GM23338 (cell line): ENCODE data around the gene SLC22A3. TPM values are rescaled to one million over a fixed set of nuclear protein-coding genes. Genes with fewer than 3 reads are reported as not detected.

ENCODE experiments used
- ATAC-seq: fragments of 200-7000 bp; cut with Tn5 transposase; 3 replicates; pipeline ENCODE4 v1.9.1; 2020
- DNase-seq: peaks from one replicate; pipeline ENCODE4 v3.0.0-alpha.2; 2015; ENCODE audit warnings: low spot score
- H2AFZ ChIP-seq: fragments of 200-600 bp; sonication (generic); 2 replicates; pipeline ENCODE4 v1.8.0; 2016; ENCODE audit warnings: antibody characterized with exemption, mild to moderate bottlenecking, moderate library complexity
- H3F3A ChIP-seq: fragments of 200-600 bp; sonication (generic); replicated peaks from 2 replicates; pipeline ENCODE4 v1.8.0; 2017; ENCODE audit warnings: antibody characterized with exemption, mixed run types, low read depth
- H3K27ac ChIP-seq: fragments of 200-600 bp; sonication (generic); 2 replicates; pipeline ENCODE4 v1.6.1; 2016; ENCODE audit warnings: low read depth
- H3K27me3 ChIP-seq: fragments of 200-600 bp; sonication (generic); 2 replicates; pipeline ENCODE4 v1.8.0; 2016; ENCODE audit warnings: mild to moderate bottlenecking, mixed run types, moderate library complexity; ENCODE audit not compliant: insufficient read depth
- H3K36me3 ChIP-seq: fragments of 200-600 bp; sonication (generic); 2 replicates; pipeline ENCODE4 v1.8.0; 2016; ENCODE audit warnings: mild to moderate bottlenecking; ENCODE audit not compliant: insufficient read depth
- H3K4me1 ChIP-seq: fragments of 200-600 bp; sonication (generic); 2 replicates; pipeline ENCODE4 v1.8.0; 2016; ENCODE audit warnings: mild to moderate bottlenecking, moderate library complexity; ENCODE audit not compliant: insufficient read depth
- H3K4me2 ChIP-seq: fragments of 200-600 bp; sonication (generic); 2 replicates; pipeline ENCODE4 v1.7.1; 2017; ENCODE audit warnings: mixed run types
- H3K4me3 ChIP-seq: fragments of 200-600 bp; sonication (generic); 2 replicates; pipeline ENCODE4 v1.6.1; 2016; ENCODE audit warnings: mixed run types
- H3K79me2 ChIP-seq: fragments of 200-600 bp; sonication (generic); replicated peaks from 2 replicates; pipeline ENCODE4 v1.8.0; 2017; ENCODE audit warnings: mild to moderate bottlenecking; ENCODE audit not compliant: insufficient read depth
- H3K9me2 ChIP-seq: fragments of 200-600 bp; sonication (generic); 2 replicates; pipeline ENCODE4 v1.8.0; 2017; ENCODE audit not compliant: insufficient read depth
- H4K20me1 ChIP-seq: fragments of 200-600 bp; sonication (generic); replicated peaks from 2 replicates; pipeline ENCODE4 v1.8.0; 2017; ENCODE audit warnings: mild to moderate bottlenecking; ENCODE audit not compliant: insufficient read depth
- H3K27ac Mint-ChIP-seq: 2 replicates; pipeline ENCODE4 v1.8.0; 2020; ENCODE audit warnings: inconsistent platforms, mild to moderate bottlenecking, moderate library complexity, mixed read lengths
- H3K27me3 Mint-ChIP-seq: 3 replicates; pipeline ENCODE4 v1.8.0; 2022; ENCODE audit warnings: low read depth, mild to moderate bottlenecking, moderate library complexity, mixed read lengths, inconsistent platforms; ENCODE audit not compliant: insufficient read depth, poor library complexity
- H3K36me3 Mint-ChIP-seq: 3 replicates; pipeline ENCODE4 v1.8.0; 2021; ENCODE audit warnings: low read depth, mild to moderate bottlenecking, inconsistent platforms, moderate library complexity, mixed read lengths
- H3K4me1 Mint-ChIP-seq: 3 replicates; pipeline ENCODE4 v1.8.0; 2020; ENCODE audit warnings: mild to moderate bottlenecking, inconsistent platforms, mixed read lengths
- H3K4me3 Mint-ChIP-seq: 3 replicates; pipeline ENCODE4 v1.8.0; 2021; ENCODE audit warnings: moderate library complexity, mild to moderate bottlenecking, inconsistent platforms, mixed read lengths
- H3K9me3 Mint-ChIP-seq: 3 replicates; pipeline ENCODE4 v1.8.0; 2020; ENCODE audit warnings: moderate library complexity, mild to moderate bottlenecking, inconsistent platforms, mixed read lengths
- CREB1 ChIP-seq: fragments of 250-450 bp; sonication (Bioruptor Pico); IDR thresholded peaks from 2 replicates; pipeline ENCODE4 v1.5.0; 2020; ENCODE audit warnings: low read depth, mild to moderate bottlenecking, moderate library complexity
- EZH2phosphoT487 ChIP-seq: fragments of 200-600 bp; sonication (generic); IDR thresholded peaks from one replicate; pipeline ENCODE4 v1.8.1; 2018; ENCODE audit warnings: antibody characterized with exemption; ENCODE audit not compliant: unreplicated experiment
- JUNB ChIP-seq: IDR thresholded peaks from one replicate; pipeline ENCODE4 v1.6.1; 2016; ENCODE audit warnings: antibody characterized with exemption; ENCODE audit not compliant: unreplicated experiment
- ZNF114 ChIP-seq: fragments of 250-450 bp; sonication (Bioruptor Pico); IDR thresholded peaks from 2 replicates; pipeline ENCODE4 v1.5.0; 2020; ENCODE audit warnings: mild to moderate bottlenecking, moderate library complexity
- ZNF331 ChIP-seq: fragments of 250-450 bp; sonication (Bioruptor Pico); IDR thresholded peaks from 2 replicates; pipeline ENCODE4 v1.5.0; 2020; ENCODE audit warnings: low read depth, mild to moderate bottlenecking, moderate library complexity
- ZNF462 ChIP-seq: fragments of 250-450 bp; sonication (Bioruptor Pico); IDR thresholded peaks from 2 replicates; pipeline ENCODE4 v1.5.0; 2020; ENCODE audit warnings: mild to moderate bottlenecking, moderate library complexity
- polyA plus RNA-seq: library from polyadenylated mRNA; unstranded; fragments of >200 nt; fragmentation: Nextera tagmentation; extraction: Ambion mirVana; gene quantifications from 2 replicates; pipeline ENCODE4 v1.2.1, GENCODE V29; 2016
- total RNA-seq: library from RNA; depleted of rRNA; stranded (reverse); fragments of >200 nt; shearing (Covaris generic); gene quantifications from 2 replicates; pipeline ENCODE4 v1.2.3, GENCODE V29; 2014
- TF ChIP-seq, protein P1 (sequence below): IDR thresholded peaks from one replicate; pipeline ENCODE4 v1.6.1; 2018; ENCODE audit warnings: antibody characterized with exemption; ENCODE audit not compliant: unreplicated experiment
- TF ChIP-seq, protein P2 (sequence below), 2 experiments: fragments of 200-600 bp in 1 of 2; sonication (generic) in 1 of 2; conservative IDR thresholded peaks; 2 replicates each; pipeline versions ENCODE4 v1.5.1 to v1.6.1; 2016 to 2017; ENCODE audit warnings: antibody characterized with exemption in 2 of 2, low read depth in 2 of 2, mild to moderate bottlenecking in 2 of 2, moderate library complexity in 1 of 2

Gene SLC22A3
- total and polyA plus RNA-seq, 2 experiments from 2014 or later, result 0.78 to 3.2 TPM

DNA sequence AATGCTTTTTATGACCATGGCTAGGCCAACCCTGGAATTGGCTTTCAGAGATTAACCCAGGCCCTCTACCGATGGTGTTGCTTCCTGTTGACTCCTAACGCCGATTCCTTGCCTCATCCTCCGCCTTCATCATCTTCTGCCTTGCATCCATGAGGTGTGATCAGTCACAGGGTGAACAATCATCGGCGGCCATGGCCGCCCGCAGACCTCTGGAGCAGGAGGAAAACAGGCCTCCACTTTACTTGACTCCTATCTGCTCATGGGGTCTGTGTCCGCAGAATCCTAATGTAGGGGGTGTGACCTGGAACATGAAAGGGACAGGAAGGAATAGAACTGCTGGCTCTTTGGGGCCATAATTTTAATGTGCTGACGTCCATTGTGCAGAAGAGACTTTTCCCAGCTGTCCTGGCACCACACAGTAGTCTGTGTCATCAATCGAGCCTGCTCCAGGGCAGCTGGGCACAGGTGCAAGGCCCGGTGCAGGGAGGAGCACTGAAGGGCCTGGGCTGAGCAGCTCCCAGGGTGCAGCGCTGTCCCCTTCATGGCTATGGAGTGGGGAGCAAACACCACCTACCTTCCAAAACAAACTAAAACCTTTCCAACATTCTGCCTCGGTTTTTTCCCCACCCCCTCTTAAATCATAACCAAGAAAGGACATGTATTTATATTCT is 8.0 kb downstream of the SLC22A3 start:
- no peaks in the 10 kb centered on the region for H3K4me1 ChIP-seq
- ATAC-seq (no peak), DNase-seq (no peak)
- no peak overlapping the region for H3K27ac ChIP-seq
- Mint-ChIP-seq H3K9me3 (no peaks in the 10 kb centered on the region), H3K4me3 (no peak overlapping the region), H3K27me3 (peaks cover 2% of the 10 kb centered on the region), H3K27ac (no peak overlapping the region), H3K36me3 (no peaks in the 10 kb centered on the region), H3K4me1 (peaks cover 3% of the 10 kb centered on the region; the same call in 1 of the 3 replicates)
- H2AFZ ChIP-seq, result no peak overlapping the region
- H4K20me1 ChIP-seq, result no peaks in the 10 kb centered on the region
- TF ChIP-seq CREB1 (CRISPR knock-in tag), result no peak
- H3K9me2 ChIP-seq, result no peaks in the 10 kb centered on the region
- no peak overlapping the region for H3K4me3 ChIP-seq
- no peaks in the 10 kb centered on the region; the same call in none of the 2 replicates for H3K79me2 ChIP-seq
- H3F3A ChIP-seq, result no peaks in the 10 kb centered on the region
- no peaks in the 10 kb centered on the region for H3K27me3 ChIP-seq
- H3K36me3 ChIP-seq, result no peaks in the 10 kb centered on the region
- H3K4me2 ChIP-seq, result no peak overlapping the region

GRCh38 chr6:160357088-160357487 is 8.9 kb downstream of the SLC22A3 start:
- DNase-seq, result no peak
- no peaks in the 10 kb centered on the region for H3K36me3 Mint-ChIP-seq
- H3K4me1 Mint-ChIP-seq, result peaks cover 3% of the 10 kb centered on the region; the same call in 1 of the 3 replicates
- Histone ChIP-seq H3K27ac (no peak overlapping the region), H3K4me3 (no peak overlapping the region), H3F3A (no peaks in the 10 kb centered on the region), H3K4me1 (no peaks in the 10 kb centered on the region), H3K9me2 (no peaks in the 10 kb centered on the region), H4K20me1 (no peaks in the 10 kb centered on the region), H3K36me3 (no peaks in the 10 kb centered on the region), H3K79me2 (no peaks in the 10 kb centered on the region; the same call in none of the 2 replicates), H3K4me2 (no peak overlapping the region), H2AFZ (no peak overlapping the region), H3K27me3 (no peaks in the 10 kb centered on the region)
- H3K27ac Mint-ChIP-seq, result no peak overlapping the region
- peaks cover 2% of the 10 kb centered on the region for H3K27me3 Mint-ChIP-seq
- H3K4me3 Mint-ChIP-seq, result no peak overlapping the region
- TF ChIP-seq JUNB (no peak), CREB1 (CRISPR knock-in tag) (no peak), ZNF331 (no peak), ZNF462 (CRISPR knock-in tag) (no peak), EZH2phosphoT487 (no peak), ZNF114 (CRISPR knock-in tag) (no peak)
- TF ChIP-seq, protein P1, sequence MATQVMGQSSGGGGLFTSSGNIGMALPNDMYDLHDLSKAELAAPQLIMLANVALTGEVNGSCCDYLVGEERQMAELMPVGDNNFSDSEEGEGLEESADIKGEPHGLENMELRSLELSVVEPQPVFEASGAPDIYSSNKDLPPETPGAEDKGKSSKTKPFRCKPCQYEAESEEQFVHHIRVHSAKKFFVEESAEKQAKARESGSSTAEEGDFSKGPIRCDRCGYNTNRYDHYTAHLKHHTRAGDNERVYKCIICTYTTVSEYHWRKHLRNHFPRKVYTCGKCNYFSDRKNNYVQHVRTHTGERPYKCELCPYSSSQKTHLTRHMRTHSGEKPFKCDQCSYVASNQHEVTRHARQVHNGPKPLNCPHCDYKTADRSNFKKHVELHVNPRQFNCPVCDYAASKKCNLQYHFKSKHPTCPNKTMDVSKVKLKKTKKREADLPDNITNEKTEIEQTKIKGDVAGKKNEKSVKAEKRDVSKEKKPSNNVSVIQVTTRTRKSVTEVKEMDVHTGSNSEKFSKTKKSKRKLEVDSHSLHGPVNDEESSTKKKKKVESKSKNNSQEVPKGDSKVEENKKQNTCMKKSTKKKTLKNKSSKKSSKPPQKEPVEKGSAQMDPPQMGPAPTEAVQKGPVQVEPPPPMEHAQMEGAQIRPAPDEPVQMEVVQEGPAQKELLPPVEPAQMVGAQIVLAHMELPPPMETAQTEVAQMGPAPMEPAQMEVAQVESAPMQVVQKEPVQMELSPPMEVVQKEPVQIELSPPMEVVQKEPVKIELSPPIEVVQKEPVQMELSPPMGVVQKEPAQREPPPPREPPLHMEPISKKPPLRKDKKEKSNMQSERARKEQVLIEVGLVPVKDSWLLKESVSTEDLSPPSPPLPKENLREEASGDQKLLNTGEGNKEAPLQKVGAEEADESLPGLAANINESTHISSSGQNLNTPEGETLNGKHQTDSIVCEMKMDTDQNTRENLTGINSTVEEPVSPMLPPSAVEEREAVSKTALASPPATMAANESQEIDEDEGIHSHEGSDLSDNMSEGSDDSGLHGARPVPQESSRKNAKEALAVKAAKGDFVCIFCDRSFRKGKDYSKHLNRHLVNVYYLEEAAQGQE, result no peak
- TF ChIP-seq, protein P2, sequence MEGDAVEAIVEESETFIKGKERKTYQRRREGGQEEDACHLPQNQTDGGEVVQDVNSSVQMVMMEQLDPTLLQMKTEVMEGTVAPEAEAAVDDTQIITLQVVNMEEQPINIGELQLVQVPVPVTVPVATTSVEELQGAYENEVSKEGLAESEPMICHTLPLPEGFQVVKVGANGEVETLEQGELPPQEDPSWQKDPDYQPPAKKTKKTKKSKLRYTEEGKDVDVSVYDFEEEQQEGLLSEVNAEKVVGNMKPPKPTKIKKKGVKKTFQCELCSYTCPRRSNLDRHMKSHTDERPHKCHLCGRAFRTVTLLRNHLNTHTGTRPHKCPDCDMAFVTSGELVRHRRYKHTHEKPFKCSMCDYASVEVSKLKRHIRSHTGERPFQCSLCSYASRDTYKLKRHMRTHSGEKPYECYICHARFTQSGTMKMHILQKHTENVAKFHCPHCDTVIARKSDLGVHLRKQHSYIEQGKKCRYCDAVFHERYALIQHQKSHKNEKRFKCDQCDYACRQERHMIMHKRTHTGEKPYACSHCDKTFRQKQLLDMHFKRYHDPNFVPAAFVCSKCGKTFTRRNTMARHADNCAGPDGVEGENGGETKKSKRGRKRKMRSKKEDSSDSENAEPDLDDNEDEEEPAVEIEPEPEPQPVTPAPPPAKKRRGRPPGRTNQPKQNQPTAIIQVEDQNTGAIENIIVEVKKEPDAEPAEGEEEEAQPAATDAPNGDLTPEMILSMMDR (conservative IDR thresholded peaks at IDR 0.05; ENCODE audit: low read depth in 2 of 2), result no peak
- ATAC-seq, result no peak
- H3K9me3 Mint-ChIP-seq, result no peaks in the 10 kb centered on the region
